Ureter (tissue), 1 donor: ENCODE results near the gene ELF1. TPM values are rescaled to one million over a fixed set of nuclear protein-coding genes. Genes with fewer than 3 reads are reported as not detected.

Experiments
- DNase-seq: peaks from one replicate; pipeline ENCODE4 v3.0.0-alpha.2; 2020; ENCODE audit warnings: low spot score
- total RNA-seq: library from RNA; stranded (reverse); gene quantifications from one replicate; pipeline ENCODE4 v1.2.4, GENCODE V29; 2023
- donor health status: DM: yes; HTN: yes; CAD: no.

ELF1 gene
- 124 TPM for total RNA-seq

DNA sequence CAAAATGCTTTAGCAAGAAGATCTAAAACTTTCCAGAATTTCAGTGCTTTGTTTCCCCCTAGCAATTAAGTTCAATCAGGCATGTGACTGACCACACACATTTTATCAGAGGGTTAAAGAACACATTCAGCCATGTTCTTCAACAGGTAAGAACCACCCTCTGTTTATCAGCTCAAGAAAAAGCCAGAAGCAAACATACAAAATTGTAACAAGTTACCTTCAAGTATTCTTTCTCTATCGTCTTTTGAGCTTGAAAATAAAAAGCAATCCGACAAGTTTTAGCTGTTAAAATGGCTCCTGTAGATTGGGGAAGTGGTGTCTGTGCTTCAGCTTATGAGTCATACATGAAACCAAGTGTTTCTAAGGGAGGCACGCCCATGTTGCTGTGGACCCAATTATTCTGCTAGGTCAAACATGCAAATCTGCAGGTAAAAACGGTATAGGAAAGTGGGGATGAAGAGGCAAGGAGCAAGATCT, at the start of gene ELF1:
ELF1 (minus strand) TSS at position 306 of the 477 bp plus-strand sequence. CDS start 37,262 bp downstream, outside the sequence.
- peak; percentile 62 for DNase-seq

DNA sequence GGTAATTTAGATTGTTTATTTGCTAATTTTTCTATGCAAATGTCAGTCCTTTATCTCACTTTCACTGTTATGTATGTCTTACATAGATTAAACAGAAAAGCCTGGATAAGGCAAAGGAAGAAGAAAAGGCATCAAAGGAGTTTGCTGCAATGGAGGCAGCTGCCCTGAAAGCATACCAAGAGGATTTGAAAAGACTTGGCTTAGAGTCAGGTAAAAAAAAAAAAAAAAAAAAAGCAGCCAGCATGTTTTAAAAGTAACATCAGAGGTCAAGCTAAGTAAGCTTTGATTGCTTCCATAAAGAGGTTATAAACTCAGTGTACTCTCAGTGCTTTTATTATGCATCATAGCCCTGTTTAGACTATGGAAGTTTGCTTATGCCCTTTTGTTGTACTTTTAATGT, 46.0 kb upstream of the ELF1 start:
- DNase-seq, result no peak

DNA sequence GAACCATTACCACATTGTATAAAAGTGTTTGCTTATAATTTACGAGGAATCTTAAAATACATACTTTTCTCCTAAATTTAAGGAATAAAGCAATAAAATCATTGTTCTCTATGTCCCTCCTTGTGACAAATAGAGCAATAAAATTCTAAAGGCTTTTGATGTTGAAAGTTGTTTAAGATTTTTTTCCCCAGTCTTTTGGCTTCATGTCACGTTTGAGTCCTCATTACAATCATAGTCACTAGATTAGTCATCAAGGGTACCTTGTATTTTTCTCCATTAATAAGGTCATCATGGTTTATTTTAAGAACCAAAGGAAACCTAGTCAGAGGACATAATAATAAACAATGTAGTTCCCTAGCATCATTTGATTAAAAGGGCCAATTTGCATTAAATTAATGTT, 45.4 kb upstream of the ELF1 start:
- DNase-seq, result no peak

DNA sequence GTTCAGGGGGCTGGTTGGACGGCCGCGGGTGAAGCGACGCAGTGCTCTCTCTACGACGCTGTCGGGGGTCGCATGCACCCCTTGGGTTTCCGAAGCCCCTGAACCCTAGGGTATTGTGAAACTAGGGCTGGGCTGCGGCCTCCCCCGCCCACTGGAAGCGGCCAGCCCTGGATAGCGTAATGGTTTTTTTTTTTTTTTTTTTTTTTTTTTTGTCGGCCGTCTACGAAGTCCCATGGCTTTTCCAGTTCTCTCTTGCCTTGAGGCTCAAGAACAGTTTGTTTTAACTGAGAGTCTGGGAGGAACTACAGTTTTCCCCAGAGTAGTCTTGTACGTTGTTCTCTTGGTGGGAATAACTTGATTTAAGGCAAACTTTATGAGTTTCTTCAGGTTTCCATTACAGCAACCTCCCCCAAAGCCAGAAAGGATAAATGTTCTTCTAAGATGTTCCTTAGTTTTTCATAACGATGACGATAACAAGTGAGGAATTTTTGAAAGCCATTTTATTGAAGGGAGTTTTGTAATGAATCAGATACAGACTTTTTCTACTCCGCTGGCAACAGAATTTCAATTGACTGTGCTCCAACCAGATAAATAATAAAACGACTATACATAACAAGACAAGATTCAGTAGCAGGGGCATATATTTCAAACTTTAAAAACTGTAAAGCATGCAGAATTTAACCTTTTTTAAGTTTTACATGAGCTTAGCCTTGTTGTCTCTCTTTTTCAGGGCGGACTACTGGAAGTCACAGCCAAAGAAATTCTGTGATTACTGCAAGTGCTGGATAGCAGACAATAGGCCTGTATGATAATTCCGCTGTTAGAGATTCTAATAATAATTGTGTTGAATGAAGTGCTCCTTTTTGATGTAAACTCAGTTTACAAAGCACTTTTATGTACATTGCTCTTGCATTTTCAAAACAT, 43.1 kb upstream of the ELF1 start:
- no peak for DNase-seq

DNA sequence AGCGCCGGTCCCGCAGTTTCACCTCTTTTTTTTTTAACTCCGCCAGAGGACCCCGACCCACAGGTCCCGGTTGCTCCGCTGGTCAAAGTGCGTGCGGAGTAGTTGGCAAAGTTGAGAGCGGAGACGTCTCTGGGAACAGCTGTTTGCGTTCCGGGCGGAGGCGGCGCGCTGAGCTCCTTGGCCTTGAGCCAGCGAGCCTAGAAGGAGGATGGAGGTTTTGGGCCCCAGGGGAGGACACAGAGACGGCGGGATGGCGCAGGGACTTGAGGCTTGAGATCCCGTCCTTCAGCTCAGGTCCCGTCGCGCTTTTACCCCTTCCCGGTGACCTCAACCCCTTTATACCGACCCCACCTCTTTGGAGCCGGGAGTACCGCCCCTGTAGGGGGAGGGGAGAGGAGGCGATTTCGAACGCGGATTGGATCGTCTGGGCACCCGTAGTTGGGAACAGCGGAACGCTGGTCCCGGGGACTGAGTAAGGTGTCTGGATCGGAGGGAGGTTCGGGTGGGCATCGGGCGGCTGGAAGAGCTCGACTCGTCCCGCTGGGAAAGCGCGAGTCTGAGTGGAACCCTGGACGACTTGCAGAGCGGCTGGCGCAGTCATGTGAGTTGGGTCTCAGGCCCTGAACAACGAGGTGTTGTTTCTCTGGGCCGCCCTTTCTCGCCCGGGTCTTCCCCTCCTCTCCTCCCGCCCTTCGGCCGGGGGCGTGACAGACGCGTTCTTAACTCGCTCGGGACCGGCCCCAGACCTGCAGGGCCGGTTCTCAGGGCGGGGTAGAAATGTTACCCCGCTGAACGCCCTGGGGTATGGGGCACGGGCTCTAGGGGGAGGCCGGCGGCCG, 42.2 kb upstream of the ELF1 start, which contains the start of gene WBP4:
WBP4 (plus strand) TSS at position 435 of the 839 bp plus-strand sequence; CDS start at position 600, 165 bp downstream.
- peak; percentile 97 for DNase-seq

DNA sequence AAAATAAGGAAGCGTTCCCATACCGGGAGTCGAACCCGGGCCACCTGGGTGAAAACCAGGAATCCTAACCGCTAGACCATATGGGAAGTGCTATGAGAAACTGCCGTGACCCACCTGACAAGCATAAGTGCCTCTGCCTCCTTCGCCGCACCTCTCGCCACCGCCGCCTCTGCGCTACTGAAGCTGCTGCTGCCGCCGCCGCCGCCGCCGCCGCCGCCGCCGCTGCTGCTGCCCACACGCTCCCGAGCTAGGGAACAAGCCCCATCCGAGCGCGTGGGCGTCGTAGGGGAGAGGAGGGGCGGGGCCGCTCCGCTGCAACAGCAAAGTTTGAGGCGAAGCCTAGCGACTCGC, 41.6 kb upstream of the ELF1 start:
- DNase-seq, result peak; percentile 84

DNA sequence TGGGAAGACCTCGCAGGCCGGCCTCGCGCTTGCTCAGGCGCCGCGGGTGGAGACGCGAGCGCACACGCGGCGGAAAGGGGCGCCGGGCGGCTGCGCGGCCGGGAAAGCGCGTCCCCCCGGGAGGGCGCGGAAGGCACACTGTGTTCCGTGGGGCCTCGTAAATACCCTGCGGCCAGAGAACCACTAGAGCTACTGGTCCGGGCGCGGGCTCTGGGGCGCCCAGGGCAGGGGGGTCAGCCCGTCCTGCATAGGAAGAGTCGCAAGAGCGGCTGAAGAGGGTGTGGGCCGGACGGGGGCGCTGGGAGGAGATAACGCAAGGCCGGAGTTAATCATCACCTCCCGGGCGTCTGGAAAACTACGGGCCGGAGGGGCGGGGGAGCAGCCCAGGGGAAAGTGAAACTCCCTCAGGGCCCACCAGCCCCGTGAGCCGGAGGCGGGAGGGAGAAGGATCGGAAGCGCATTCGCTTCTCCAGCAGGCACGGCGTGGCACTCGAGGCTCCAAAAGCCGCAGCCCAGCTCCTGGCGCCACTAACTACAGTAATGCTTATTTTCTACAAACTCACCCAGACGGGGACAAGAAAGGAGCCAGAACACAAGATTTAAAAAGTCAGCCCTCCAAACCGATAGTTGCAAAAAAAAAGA, 41.1 kb upstream of the ELF1 start:
- peak; percentile 90 for DNase-seq

DNA sequence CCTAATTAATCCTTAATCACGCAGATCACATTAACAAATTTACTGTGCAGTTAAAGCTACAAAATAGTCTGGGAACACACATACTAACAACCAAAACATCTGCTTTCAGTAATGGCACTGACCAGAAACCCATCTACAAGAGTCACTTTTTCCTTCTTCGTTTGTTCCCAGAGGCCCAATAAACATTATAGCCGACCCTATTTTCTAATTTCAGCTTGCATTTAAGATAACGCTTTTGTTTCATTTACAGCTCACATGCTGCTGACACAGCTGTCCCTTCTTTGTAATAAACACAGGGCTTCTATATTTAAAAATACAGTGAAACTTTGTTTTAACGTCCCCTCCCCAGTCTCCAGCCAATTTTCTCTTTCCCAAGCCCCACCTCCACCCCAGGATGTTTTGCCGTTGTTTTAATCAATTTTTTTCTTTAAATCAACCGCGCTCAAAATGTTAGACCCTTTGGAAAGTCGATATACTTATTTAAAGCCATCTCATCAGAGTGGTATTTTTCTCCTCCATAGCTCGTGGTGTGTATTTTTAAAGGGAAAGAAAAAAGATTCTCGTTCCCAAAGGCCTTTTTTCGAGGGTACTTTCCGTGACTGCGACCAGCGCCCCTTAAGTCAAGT, 40.5 kb upstream of the ELF1 start:
- DNase-seq, result no peak

DNA sequence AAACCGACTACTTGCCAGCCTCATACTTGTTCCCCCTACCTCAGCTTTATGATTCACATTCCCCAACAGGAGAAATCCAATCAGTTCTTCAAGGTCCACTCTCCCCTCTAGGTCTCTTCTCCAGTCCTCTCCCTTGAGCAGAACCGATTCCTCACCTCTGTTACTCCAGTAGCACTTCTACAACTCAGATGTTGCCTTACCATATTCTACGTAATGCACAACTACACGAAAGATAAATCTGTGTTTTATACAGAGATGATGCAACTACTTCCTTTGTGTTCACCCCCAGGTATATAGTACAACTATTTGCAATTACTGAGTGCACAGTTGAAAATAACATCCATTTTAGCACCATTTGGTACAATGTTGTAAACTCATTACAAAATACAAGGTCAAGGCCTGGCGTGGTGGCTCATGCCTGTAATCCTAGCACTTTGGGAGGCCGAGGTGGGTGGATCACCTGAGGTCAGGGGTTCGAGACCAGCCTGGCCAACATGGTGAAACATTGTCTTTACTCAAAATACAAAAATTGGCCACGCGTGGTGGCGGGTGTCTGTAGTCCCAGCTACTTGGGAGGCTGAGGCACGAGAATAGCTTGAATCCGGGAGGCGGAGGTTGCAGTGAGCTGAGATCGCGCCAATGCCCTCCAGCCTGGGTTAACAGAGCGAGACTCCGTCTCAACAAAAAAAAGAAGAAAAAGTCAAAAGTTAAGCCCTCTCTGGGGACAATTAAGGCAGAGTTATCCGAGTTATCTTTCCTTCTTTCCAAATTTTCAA, 39.4 kb upstream of the ELF1 start:
- DNase-seq, result no peak

DNA sequence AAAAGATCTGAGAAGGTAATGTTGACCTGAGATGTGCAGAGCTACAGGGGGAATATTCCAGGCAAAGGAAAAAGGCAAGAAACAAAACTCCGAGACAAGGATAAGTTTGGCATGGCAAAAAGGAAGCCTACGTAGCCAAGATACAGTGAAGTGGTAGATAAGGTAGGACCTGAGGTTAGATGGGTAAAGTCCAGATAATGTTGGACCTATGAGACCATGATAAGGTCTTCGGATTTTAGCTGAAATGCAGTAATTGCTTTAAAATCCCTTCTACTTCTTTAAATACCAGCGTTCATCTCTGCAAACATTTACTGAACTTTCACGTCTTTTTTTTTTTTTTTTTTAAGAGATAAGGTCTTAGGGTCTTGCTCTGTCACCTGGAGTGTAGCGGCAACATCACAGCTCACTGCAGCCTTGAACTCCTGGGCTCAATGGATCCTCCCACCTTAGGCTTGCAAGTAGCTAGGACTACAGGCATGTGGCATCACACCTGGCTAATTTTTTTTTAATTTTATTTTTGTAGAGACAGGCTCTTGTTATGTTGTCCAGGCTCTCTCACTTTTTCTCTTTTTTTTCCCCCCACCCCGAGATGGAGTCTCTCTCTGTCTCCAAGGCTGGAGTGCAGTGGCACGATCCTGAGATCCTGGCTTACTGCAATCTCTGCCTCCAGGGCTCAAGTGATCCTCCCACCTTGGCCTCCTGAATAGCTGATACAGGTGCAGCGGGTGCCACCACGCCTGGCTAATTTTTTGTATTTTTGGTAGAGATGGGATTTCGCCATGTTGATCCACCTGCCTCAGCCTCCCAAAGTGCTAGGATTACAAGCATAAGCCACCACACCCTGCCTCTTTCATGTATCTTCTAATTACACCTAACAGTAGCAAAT, 38.0 kb upstream of the ELF1 start:
- DNase-seq, result no peak

DNA sequence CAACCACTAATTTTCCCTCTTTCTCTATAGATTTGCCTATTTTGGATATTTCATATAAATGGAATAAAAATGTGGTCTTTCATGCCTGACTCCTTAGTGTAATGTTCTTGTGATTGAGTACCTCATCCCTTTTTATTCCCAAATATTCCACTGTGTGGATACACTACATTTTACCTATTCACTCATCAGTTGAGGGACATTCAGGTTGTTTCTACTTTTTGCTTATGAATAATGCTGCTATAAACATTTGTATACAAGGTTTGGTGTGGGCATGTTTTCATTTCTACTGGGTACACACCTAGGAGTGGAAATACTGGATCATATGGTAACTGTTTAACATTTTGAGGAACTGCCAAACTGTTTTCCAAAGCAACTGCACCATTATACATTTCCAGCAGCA, 37.1 kb upstream of the ELF1 start:
- DNase-seq, result no peak

DNA sequence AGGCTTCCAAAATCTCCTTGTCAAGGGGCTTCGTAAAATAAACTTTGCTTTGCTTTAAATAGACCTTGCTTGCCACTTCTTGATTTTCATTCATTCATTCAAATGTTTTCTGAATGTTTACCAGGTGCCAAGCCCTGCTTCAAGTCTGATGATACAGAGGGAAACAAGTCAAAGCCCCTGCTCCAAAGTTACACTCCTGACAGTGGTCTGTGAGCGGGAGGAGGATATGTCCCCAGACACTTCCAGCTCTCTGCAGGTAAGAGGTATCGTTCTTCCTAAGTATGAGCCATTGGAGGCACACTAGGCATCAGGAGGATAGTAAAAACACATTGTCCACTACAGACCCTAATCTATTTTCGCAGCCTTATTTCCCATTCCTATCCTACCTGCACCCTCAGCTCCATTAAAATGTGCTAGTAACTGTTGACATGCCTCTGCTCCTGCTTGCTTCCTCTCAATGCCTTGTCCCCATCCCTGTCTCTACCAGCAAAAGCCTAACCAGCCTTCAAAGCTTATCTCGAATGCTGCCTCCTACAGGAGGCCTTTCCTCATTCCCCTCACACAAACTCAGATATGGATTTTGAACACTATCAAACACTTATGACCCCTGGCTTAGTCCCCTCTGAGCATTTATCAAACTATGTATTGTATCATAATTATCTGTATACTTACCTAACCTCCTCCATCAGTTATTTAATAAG, 36.0 kb upstream of the ELF1 start:
- no peak for DNase-seq

DNA sequence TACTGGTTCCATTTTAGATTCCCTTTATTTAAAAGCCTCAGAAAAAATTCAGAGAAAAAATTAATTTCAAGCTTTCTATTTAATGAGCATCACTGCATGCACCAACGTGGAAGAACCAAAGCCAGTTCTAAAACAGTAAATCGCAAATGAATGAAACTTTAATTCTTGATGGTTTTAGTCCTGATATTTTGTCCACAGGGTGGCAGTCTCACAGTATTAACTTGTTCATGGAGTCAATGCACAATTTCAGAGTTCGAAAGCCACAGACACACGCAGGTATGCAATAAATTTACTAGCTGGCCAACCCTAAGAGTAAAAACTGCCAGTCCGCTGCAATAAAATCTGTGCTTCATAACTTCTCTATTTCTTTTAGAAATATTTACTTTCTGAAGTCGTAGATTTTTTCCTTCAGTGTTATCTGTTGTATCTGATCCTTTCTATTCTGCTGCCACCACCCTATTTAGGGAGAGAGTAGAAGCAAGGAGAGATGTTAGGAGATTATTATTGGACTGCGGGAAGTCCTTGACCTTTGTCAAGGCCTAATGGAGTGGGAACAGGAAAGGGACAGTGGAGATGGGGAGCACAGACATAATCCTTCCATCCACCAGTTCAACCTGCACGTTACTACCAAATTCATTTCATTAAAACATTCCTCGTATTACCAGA, 35.2 kb upstream of the ELF1 start:
- no peak for DNase-seq

DNA sequence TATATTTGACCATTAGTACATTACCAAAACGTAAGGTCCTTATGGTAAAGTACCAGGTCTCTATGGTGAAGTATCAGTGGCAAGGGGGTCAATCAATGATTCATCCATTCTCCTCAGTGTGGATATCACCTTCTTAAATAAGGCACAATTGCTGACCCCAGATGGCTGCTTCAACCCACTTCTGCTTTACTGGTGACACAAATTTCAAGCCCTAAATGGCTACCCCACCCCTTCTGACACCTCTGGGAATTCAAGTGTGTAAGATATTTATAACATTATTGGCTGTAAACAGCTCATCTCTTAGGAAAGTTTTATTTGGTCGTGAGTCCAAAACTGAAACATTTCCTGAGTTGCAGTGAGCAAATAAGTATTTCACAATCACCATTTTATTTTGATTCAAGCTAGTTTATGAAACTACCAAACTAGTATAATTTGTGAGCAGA, 34.3 kb upstream of the ELF1 start:
- DNase-seq, result no peak

DNA sequence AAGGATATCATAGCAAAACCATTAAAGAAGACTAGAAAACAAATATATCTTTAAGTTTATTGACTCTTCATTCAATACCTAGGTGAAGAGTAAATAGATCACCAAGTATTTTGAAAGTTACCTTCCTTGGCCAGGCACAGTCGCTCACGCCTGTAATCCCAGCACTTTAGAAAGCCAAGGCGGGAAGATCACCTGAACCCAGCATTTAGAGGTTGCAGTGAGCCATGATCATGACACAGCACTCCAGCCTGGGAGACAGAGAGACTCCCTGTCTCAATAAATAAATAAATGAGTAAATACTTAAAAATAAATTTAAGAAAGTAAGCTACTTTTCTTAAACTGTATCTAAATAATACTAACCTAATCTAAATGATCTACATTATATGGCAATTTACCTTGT, 33.3 kb upstream of the ELF1 start:
- no peak for DNase-seq

DNA sequence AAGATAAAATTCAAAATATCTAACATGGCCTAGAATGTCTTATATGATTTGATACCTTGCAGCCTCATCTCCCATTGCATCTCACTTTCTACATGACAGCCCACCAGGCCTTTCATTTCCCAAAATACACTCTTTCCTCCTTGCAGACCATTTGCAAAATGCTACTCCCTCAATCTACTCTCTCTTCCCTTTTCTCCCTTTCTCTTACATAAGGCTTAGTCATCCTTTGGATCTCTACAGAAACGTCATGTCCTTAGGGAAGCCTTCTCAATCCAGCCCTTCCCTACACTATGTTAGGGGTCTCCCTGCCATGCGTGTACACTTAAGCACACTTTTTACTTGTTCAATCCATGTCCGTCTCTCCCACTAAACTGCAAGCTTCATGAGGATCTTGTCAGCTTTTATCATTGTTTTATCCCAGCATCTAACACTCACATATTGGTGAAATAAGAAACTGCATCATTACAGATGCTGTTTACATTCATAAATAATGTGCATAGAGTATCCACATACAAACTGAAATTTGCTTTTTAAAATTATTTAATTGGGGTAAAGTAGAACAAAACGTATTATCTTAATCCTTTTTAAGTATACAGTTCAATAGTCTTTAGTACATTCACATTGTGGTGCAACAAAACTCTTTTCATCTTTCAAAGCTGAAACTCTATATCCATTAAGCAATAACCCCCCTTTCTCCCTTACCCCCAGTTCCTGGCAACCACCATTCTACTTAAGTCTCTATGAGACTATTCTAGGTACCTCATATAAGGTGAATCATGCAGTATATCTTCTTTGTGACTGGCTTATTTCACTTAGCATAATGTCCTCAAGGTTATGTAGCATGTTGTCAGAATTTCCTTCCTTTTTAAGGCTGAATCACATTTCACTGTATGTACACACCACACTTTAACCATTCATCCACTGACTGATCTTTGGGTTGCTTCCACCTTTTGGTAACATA, 30.6 kb upstream of the ELF1 start:
- DNase-seq, result no peak

DNA sequence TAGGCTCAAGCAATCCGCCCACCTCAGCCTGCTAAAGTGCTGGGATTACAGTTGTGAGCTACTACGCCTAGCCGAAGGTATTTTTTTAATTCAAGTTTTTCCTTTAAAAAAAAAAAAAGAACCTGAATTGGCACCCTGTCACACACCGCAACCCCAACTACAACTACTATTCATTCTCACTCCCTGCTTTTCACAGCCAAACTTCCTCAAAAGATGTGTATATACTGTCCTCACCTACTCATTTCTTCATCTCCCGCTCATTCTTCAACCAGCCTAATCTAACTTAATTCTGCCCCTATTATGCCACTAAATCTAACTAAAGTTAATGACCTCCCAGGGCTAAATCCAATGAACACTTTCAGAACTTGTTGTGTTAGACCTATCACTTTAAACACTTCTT, 29.5 kb upstream of the ELF1 start:
- no peak for DNase-seq
